GM21723 (cell line): ENCODE results near the gene RAB11FIP4.

Experiments used
- ATAC-seq: cut with Tn5 transposase; IDR thresholded peaks from one replicate; pipeline ENCODE4 v1.9.1; 2021; ENCODE audit warnings: mild to moderate bottlenecking, moderate library complexity; ENCODE audit not compliant: unreplicated experiment

RAB11FIP4 gene

DNA sequence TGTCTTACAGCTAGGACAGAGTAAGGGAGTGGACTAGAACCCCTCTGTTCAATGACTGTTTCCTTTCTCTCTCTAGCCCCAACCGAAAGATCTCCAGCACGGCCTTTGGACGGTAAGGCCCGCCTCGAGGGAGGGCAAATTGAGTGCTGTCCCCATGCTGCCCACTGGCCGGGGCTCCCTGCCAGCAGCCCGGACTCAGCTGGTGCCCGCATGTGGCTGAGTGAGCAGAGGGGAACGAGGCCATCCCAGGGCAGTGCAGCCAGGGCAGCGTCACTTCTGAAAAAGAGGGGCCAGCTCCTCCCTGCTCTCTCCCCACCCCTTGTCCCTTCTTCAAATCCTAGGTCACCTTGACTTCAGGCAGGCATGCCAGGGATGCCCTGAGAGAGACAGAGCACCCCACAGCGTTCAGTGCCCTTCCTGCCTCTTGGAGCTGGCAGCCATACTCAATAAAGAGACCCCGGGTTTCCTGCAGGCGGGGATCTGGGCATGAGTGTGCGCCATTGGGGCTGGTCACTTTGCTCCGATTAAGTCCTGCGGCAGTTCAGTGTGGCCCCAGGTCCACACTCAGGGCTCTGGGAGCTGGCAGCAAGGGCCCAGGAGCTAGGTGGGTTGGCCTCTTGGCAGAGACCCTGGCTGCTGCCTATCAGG, 130.9 kb downstream of the RAB11FIP4 start:
- no peak for ATAC-seq

DNA sequence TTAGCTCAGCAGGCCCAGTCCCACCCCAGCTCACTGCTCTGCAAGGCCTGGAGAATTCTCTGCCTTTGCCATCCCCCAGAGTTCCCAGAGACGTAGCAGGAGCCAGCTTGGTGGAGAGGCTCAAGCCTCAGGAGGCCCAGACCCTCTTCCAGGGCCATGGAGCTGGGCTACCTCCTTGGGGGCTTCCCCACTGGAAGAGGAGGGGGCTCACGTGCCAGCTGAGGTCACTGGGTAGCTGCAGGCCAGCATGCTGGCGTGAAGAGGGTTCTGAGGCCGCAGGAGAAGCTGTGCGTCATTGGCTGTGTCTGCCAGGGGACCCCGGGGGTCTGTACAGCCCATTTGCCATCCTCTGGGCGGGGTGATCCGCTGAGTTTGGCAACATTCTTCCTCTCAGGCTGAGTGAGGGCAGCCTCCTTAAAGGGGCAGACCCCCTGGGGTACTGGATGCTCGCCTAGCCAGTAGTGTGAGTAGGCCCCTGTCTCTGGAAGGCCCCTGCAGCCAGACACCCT, 131.6 kb downstream of the RAB11FIP4 start:
- ATAC-seq: no peak

DNA sequence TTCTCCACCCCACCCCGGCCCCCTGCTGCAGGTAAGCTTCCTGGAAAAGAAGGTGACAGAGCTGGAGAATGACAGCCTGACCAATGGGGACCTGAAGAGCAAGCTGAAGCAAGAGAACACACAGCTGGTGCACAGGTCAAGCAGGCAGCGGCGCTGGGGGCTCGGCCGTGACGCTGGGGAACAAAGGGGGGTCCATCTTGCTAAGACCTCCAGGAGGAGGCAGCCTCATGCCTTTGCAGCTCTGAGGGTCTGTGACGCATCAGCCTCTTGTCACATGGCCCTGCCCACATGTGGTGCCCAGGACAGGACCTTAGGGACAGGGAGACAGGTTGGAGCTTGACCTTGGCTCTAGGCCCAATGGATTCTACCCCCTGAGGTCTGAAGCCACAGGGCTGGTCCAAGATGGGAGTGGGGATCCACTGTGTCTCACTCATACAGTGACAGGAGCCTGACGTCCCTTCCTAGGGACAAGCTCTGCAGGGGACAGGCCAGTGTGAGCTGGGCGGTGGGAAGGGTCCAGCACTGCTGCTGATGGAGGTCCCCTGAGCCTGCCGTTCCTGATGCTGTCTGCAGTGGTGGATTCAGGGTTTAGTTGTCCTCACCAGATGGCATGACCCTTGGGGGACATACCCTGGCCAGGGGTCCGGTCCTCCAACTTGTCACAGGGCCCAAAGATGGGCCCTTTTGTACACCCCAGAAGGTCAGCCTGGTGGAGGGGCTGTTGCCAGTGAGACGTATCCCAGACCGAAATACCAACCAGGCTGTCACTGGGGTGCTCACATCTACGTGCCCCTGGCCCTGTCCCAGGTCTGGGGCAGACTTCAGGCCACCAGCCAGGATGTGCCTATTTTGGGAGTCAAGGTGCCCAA, 132.6 kb downstream of the RAB11FIP4 start:
- ATAC-seq: no peak

DNA sequence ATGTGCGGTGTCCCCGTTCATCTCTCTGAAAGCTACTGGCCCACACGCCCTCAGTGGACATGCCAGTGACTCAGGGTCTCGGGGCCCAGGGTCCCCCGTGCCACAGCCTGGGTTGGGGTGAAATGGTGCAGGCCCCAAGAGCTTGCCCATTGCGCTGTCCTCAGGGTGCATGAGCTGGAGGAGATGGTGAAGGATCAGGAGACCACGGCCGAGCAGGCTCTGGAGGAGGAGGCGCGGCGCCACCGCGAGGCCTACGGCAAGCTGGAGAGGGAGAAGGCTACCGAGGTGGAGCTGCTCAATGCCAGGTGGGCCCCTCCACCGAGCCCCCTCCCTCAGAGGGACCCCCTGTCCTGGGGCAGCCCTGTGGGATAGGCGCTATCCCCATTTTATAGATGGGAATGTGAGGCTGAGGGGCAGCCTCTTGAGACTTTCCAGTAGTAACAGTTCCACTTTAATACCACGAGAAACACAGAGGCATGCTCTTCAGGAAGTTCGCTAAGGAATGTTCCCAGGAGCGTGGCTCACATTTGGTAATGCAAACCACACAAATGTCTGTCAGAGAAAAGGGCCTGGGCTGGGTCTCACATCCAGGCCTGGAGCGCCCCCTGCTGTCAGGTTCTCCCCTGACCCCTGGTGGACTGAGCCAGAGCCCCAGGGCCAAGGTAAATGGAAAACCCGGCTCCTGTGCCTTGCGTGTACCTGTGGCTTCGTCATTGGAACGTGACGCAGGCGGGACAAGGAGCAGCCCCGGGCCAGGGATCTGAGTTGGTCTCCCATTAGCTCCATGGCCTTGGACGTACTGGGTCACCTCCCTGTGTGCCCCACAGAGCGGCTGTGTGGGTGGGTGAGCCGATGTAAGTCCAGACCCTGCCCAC, 133.7 kb downstream of the RAB11FIP4 start:
- peak; percentile 48 for ATAC-seq

DNA sequence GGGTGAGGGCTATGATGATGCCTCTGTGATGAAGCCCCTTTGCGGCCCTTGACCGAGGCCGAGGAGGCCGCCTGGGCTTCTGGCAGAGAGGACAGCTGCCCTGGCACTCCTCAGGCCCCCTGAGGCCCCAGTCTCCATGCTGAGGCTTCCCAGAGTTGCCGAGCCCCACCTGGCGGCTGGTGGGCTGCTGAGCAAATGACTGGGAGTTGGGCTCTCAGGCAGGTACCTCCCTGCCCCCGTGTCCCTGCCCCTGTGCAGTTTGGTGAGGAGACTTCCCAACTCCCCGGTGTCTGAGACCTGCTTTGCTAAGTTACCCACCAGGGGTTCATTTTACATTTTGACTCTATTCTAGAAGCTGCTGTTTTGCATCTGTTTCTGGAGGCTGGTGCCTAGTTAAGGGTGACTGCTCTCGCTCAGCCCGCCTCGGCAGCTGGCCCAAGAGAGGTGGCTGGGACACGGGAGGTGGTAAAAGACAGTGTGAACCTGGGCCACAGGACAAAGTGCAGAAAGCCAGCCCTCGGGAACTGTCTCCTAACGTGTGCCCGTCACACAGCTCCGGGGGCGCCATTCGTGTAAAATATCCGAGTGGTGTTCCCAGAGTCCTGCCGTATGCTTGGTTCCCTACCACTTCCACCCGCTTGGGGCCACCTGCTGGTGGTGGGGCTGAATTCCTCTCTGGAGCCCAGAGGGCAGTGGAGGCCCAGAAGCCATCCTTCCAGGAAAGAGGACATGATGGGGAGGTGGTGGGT, 134.5 kb downstream of the RAB11FIP4 start:
- no peak for ATAC-seq

DNA sequence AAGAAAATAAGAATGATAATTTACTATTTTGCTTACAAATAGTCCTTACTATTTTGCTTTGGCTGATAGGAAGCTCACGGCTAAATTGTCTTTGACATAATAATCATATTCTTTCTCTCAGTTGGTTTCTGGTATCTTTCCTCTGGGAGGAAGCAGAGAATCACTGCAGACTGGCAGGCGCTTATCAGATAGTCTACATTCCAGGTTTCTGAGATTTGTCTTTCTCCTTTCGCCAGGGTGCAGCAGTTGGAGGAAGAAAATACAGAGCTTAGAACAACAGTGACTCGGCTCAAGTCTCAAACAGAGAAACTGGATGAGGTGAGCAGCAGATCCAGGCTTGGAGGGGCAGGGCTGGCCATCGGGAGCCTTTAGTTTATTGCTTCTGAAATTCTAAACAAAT, 136.1 kb downstream of the RAB11FIP4 start:
- ATAC-seq: no peak

DNA sequence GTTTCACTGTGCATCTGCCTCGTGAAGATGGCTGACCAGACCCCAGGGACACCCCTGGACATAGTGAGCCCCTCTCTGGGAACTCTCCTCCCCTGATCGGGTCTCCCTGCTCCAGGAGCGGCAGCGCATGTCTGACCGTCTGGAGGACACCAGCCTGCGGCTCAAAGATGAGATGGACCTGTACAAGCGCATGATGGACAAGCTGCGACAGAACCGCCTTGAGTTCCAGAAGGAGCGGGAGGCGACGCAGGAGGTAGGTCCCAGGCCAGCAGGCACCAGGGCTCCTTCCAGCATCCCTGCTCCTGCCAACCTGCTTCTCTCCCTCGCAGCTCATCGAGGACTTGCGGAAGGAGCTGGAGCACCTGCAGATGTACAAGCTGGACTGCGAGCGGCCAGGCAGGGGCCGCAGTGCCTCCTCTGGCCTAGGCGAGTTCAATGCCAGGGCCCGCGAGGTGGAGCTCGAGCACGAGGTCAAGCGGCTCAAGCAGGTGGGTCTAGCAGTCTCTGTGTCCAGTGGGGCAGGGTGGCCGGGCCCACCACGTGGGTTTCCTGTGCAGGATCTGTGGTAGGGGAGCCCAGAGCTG, 136.9 kb downstream of the RAB11FIP4 start:
- ATAC-seq: no peak

DNA sequence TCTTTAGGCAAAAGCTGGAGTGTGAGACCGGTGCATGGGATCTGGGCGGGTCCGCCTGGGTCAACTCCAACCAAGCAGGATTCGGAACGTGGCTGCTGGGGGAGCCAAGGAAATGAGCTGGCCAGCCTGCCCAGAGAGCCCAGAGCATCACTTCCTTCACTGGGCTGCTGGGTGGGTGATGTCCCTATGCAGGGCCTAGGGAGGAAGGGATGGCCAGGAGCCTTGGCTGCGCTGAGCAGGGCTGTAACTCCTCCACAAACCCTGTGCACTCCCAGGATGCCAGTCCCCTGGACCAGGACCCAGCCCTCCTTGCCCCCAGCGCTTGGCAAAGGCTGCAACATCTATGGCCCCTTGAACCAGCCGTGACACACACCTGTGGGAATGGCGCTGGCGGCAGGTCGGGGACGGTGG, 138.4 kb downstream of the RAB11FIP4 start:
- ATAC-seq: no peak

DNA sequence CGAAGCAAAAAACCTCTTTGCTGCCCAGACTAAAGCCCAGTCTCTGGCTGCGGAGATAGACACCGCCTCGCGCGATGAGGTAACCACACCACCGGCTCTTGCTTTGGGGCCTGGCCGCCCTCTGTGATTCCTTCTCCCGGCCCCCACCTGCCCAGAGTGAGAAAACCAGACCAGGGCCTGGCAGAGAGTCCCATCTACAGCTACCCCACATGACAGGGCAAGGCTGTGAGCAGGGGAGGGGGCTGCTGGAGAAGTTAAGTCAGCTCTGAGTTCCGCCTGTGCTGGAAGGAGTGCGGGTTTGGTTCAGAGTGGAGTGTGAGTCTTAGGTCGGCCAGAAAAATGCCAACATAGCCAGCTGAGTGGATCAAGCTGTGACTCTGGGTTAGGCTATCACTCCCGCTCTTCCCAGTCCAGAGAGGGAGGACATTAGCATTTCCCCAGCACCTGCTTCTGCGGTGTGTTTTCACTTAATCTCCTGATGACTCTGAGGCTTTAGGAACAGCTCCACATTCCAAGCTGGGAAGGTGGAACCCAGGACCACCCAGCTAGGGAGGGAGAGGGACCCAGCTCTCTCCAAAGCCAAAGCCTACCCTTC, 139.0 kb downstream of the RAB11FIP4 start:
- ATAC-seq: no peak

DNA sequence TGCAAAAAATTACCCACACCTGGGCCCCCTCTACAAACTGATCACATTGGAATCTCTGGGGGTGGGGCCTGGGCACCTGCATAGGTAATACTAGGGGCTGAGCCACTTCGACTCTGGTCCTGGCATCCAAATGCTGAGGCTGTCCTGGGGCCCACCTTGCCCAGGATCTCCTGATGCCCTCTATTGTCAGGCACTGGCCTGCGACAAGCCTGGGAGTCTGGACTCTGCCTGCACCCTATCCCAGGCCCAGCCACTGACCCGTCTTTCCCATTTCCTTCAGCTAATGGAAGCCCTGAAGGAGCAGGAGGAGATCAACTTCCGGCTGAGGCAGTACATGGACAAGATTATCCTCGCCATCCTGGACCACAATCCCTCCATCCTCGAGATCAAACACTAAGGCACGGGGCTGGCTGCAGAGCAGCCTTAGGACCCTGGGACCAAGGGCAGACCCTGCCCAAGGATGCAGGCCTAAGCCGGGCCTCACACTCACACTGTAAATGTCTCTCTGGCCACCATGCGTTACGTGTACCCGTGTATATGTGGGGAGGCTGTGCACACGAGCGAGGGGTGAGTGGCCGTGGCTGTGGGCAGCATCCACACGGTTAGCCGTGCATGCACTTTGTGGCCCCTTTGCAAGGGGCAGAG, 140.0 kb downstream of the RAB11FIP4 start:
- ATAC-seq: no peak

DNA sequence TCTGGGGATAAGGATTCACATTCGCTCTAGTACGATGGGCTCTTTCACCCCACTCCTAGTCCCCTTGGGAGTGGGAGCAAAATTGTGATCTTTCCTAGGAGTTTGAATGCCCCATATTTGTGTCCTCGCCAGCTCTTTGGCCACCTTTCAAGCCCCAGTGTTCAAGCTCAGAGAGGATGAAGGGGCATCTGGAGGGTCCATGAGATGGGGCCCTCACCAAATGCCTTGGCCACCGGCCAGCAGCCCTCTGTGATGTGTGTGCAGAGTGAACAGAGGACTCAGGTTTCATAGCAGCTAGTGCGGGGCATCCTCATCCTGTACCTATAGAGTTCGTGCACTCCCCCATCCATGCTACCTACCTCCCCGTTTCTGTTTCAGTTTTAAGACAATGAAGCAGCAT, 140.6 kb downstream of the RAB11FIP4 start:
- ATAC-seq: no peak

DNA sequence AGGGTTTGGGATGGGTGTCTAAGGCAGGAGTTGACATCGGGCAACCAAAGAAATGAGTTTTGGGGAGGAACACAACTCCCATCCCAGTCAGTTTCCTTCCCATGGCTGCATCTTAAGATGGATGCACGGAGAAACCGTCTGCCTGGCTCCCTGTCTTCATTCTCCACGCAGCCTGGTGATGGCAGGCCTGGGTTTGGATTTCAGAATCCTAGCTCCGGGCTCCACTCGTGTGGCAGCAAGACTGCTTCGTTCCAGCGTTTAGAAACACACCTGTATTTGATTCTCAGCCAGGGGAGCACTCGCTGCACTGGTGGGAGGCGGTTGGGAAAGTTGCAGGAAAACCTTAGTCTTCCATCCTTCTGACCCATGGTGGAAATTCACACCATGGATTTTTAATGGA, 141.1 kb downstream of the RAB11FIP4 start:
- no peak for ATAC-seq

DNA sequence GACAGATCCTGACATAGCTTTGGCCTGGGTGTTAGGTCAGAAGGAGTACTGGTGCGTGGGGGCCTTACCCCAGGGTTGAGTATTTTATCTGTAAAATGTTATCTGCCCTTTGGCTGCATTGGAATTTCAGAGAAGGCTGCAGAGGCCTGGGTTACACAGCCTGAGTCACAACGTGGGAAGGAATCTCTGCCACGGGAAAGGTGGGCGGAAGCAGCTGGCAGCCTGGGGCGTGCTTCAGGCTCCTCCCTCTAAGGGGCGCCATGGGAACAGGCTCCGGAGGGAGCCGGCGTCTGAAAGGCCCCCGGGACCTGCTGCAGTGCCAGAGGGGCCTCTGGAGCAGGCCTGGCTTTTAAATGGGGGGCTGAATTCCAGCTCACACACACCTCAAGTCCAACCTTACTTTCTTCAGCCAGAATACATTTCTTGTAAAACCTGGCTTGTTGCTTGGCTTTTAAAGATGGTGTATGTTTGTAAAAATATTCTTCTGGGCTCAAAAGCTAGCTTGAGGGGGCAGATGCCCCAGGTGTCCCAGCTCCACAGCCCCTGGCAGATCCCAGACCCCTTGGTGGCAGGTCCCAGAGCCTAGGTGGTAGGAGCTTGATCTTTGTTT, 142.2 kb downstream of the RAB11FIP4 start:
- ATAC-seq: no peak

DNA sequence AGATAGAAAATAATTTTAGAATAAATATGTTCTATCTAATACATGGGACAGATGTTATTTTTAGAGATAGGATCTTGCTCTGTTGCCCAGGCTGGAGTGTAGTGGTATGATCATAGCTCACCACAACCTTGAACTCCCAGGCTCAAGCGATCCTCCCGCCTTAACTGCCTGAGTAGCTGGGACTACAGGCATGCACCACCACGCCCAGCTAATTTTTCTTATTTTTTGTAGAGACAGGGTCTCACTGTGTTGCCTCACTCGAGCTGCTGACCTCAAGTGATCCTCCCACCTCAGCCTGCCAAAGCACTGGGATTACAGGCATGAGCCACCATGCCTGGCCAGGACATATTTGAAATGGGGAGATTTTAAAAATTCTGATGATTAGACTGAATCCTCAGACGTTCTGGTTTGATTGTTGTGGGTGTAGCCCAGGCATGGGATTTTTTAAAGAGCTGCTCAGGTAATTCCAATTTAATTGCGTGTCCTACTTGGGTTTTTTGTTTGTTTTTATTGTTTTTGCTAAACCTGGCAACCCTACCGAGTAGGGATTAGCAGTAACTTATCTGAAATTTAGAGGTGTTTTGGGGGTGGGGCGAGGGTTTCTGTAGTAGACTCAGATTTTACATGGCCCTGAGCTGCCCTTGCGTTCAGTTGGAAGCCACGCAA, 142.9 kb downstream of the RAB11FIP4 start:
- ATAC-seq: no peak

DNA sequence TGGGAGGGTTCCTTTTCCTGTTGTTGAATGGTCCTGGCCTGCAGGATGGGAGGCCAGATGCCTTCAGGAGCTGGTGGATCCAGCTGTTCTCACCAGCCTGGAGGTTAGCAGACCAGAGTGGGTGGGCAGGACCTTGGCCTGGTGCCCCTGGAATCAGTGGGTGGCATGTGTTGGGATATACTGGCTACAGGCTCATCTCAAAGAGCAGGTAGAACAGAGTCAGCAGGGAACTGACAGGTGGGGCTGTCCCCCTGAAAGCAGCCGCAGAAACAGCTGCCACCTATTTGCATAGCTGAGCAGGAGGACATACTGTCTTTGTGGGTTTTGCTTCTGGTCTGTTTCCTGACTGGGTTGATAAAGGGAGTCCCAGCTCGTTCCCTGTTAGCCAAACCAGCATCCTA, 144.1 kb downstream of the RAB11FIP4 start:
- ATAC-seq: peak; percentile 75

DNA sequence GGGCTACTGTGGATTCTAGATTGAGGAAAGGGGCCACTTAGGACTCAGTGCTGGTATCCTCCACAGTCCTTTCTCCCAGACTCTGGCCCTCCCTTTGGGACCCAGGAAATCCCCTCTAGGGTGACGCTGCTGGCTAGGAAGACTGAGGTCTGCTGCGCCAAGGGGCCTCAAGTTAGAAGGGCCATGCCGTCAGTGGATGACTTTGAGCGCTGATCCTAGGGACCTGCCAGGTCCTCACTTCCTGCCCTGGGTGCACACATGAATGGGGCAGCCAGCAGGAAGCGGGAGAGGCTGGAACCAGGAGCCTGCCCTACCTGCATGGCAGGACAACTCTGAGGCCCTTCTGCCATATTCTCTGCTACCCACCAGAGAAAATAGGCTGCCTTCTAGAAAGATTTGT, 145.0 kb downstream of the RAB11FIP4 start:
- ATAC-seq: no peak

DNA sequence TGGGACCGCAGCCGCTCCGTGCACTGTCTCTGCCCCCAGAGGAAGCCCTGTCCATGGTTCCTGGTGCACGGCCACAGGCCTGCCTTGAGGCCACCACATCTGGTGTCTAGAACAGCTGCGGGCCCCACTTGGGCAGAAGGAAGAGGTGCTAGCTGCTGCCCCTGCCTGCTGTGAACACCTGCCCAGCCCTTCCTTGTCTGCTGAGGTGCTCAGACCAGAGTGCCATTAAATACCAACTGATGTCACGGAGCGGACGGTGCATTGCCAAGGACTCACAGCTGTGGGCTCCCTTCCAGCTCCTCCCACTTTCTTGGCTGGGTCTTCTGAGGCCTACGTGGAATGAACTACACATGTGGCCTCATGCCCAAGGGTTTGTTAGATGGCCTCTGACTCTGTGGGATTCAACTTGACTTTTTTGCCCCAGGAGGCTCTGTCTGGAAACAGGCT, 146.1 kb downstream of the RAB11FIP4 start:
- ATAC-seq: peak; percentile 8

DNA sequence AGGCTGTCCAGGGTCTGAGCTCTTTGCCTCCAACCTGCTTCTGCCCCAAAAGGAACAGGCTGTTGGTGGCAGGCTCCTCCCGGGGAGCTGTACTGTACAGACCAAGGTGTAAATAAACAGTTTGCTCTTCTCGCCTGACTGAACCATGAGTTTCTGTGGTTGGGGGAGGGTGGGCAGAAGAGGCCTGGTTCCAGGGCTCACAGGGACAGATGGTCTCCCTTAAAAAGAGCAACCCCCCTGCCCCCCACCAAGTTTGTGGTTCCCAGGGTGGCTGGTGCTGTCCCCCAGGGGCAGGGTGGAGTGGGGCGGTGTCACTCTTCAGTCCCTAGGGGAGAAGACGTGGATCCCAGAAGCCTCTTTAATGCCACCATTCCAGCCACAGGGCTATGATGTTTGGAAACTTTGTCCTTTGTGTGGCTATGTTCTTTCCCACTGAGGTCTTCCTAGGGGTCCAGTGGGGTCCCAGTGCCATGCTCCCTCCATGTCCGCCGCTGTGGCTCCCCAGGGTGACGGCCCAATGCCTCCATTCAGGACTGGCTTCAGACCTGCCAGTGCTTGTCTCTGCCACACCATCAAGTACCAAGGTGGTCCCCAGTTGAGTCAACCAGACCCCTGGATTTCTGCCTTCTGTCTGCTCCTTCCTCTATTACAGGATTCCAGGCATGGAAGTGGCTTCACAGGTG, 146.7 kb downstream of the RAB11FIP4 start:
- peak; percentile 58 for ATAC-seq
